Islet of Langerhans (tissue), 1 donor: ENCODE results near the gene GPA33.

ENCODE experiments used
- FAIRE-seq: peaks from one replicate; lab custom pipeline; 2011; peaks lifted over from hg19 to GRCh38; lab: Jason Lieb, UNC

The GPA33 gene, protein sequence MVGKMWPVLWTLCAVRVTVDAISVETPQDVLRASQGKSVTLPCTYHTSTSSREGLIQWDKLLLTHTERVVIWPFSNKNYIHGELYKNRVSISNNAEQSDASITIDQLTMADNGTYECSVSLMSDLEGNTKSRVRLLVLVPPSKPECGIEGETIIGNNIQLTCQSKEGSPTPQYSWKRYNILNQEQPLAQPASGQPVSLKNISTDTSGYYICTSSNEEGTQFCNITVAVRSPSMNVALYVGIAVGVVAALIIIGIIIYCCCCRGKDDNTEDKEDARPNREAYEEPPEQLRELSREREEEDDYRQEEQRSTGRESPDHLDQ

DNA sequence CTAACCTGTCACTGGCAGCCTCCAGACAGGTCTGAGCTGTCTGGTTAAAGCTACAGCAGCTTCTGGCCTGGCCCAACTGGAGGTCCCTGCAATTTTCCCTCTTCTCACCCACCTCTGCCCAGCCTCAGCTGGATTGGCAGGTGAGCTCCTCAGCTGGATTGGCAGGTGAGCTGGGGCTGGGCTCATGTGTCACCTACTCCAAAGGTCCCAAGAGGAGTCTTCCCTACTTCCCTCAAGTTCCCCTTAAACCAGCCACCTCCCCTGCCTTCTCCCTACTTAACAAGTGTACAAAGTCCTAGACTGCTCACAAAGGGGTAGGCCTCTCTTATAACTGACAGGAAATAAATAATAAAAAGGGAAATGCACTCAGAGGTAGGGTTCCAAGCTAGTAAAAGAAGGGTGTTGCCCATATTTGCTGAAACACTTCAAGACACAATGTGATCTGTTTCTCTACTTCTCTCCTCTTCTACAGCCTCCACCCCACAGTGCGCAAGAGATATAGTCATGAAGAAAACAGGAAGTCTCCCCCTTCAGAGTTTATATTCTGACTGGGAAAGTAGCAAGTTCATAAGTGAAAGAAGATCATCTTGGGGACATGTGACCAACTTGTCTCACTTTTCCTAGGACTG lies at the start of gene GPA33:
GPA33 (minus strand) TSS at position 64 of the 629 bp plus-strand sequence. CDS start 90 bp downstream, outside the sequence.
- no peak for FAIRE-seq

- FAIRE-seq: no peak
Measured at GRCh38 chr1:167138703-167139102, 48.5 kb upstream of the GPA33 start.

- no peak for FAIRE-seq
Measured at GRCh38 chr1:167137793-167138510, 47.8 kb upstream of the GPA33 start.

DNA sequence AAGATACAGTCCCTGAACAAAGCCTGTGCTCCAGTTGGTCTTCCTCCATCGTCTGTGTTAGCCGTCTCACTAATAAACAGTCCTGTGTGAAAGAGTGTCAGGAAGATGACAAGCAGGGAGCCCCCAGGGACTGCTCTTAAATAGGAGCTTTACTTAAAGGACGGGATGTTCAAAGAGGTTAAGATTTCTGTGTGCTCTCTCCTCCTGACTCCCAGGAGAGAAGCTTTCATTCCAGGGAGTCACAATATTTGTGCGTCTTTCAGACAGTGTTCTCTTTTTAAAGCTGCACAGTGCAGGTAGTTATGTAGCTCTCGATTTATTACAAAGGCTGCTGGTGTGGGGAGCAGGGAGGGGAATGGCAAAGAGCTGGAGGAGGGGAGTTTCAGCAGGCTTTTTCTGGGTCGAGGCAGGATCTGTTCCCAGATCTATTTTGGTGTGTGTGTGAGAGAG lies 47.2 kb upstream of the GPA33 start:
- FAIRE-seq: no peak

DNA sequence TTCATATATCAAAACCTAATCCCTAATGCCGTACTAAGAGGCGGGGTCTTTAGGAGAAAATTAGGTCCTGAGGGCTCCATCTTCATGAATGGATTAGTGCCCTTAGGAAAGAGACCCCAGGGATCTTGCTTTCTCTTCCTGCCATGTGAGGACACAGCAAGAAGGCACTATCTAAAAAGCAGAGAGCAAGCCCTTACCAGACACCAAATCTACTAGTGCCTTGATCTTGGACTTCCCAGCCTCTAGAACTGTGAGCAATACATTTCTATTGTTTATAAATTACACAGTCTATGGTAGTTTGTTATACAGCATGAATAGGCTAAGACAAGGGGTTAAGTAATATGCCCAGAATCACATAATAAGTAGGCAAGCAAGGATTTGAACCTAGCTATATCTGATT lies 46.6 kb upstream of the GPA33 start:
- no peak for FAIRE-seq

GRCh38 chr1:167136191-167136614 lies 46.0 kb upstream of the GPA33 start:
- no peak for FAIRE-seq

GRCh38 chr1:167135281-167135840 lies 45.2 kb upstream of the GPA33 start:
- no peak for FAIRE-seq

DNA sequence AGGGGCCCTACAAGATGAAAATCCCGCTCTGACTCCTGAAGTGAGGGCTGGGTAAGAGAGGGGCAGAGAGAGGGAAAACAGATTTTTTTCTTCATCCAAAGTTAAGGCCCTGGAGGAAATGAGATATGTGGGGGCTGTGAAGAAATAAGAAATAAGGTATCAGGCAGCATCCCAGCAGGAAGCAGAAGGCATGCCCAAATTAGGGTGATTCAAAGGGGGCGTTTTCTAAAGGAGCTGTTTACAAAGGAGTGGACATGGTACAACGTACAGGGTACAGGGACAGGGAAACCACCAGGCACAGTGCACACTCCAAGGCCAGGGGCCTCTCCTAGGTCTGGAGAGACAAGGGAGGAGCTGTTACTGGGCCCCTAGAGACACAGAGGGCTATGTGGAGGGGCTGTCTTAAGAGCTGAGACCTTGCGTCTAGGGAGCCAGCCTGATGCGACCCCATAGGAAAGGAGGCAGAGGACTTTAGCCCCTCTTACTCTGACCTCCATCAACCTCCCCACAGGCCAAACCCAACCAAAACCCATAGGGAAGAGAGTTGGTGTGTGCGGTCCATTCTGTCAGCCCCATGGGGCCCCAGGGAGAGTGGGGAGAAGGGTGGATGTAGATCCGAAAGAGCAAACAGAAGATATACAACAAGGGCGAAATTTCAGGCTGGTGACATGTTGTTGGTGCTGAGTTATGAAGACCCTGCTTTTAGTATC lies 42.3 kb upstream of the GPA33 start:
- FAIRE-seq: no peak

- FAIRE-seq: no peak
Measured at GRCh38 chr1:167130829-167131510, 40.8 kb upstream of the GPA33 start.

DNA sequence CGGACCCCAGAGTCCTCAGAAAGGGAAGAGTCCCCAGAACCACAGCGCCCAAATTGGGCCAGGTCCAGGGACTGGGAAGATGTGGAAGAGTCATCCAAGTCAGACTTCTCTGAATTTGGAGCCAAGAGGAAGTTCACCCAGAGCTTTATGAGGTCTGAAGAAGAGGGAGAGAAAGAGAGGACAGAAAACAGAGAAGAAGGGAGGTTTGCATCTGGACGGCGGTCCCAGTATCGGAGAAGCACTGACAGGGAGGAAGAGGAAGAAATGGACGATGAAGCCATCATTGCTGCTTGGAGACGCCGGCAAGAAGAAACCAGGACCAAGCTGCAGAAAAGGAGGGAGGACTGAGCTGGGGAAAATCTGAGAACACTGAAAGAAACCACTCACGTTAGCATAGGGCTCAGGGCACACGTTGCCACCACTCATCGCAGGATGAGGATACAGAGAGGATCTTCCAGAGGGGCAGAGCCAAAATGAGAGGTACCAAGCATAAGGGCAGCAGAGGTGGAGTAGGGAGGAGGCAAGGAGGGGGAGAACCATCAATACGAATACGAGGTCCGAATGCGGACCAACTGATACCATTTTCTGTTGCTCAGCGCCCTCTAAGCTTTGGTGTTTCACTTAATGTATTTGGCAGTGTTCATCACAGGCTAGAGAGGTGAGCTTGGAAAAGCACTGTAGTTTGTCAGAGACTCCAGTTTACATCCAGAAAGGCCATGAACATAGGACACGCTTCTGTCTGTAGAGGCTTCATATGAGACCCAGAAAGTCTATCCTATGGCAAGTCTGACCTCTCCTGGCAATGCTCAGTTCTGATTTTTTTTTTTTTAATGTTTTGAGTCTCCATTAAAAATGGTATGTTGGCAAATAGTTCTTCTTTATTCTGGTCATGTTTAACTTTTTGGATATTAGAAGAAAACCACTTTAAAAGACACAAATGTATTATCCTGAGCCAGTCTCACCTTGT lies 38.4 kb upstream of the GPA33 start:
- FAIRE-seq: no peak

- no peak for FAIRE-seq
Measured at GRCh38 chr1:167127661-167128060, 37.5 kb upstream of the GPA33 start.

GRCh38 chr1:167127236-167127635 lies 37.1 kb upstream of the GPA33 start:
- no peak for FAIRE-seq

- FAIRE-seq: no peak
Measured at GRCh38 chr1:167126811-167127210, 36.6 kb upstream of the GPA33 start.

DNA sequence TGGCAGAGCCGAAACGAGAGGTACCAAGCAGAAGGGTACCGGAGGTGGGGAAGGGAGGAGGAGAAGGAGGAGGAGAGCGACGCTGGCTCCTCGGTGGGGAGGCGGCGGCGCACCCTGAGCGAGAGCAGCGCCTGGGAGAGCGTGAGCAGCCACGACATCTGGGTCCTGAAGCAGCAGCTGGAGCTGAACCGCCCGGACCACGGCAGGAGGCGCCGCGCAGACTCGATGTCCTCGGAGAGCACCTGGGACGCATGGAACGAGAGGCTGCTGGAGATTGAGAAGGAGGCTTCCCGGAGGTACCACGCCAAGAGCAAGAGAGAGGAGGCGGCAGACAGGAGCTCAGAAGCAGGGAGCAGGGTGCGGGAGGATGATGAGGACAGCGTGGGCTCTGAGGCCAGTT lies 36.1 kb upstream of the GPA33 start:
- FAIRE-seq: no peak

- no peak for FAIRE-seq
Measured at GRCh38 chr1:167122568-167122967, 32.4 kb upstream of the GPA33 start.

GRCh38 chr1:167122121-167122480 lies 31.9 kb upstream of the GPA33 start:
- no peak for FAIRE-seq

GRCh38 chr1:167121375-167122120 lies 31.4 kb upstream of the GPA33 start:
- no peak for FAIRE-seq

DNA sequence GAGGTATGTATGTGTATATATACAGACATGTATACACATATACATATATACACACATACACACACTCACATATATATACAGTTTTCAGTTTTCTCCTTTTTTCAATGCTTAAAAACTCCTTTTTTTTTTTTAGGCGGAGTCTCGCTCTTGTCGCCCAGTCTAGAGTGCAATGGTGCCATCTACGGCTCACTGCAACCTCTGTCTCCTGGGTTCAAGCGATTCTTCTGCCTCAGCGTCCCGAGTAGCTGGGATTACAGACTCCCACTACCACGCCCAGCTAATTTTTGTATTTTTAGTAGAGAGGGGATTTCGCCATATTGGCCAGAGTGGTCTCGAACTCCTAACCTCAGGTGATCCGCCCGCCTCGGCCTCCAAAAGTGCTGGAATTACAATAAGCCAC lies 30.7 kb upstream of the GPA33 start:
- FAIRE-seq: no peak

DNA sequence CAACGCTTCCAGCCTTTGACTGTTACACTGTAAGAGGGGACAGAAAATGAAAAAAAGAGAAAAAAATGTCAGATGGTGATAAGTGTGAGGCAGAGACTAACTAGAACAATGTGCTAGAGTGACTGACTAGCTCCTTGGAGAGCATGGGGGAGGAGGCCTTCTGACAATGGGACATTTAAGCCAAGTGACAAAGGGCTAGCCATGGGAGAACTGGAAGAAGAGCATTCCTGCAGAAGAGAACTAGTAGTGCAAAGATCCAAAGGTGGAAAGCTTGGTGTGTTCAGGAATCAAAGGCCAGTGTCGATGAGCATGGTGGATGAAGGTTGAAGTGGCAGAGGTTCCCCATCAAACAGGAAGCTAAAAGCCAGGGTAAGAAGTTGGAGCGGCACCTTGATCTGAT lies 29.5 kb upstream of the GPA33 start:
- FAIRE-seq: no peak

GRCh38 chr1:167118188-167118587 lies 28.0 kb upstream of the GPA33 start:
- FAIRE-seq: no peak
